Measurements from ENCODE around the gene SERPINB3. TPM values are rescaled to one million over a fixed set of nuclear protein-coding genes. Genes with fewer than 3 reads are reported as not detected.
A peak's percentile ranks its signal among the peaks of the same experiment; 100 is the strongest.
"Not testable (repeated sequence)": the region's sequence is repeated elsewhere in the genome, so short reads cannot be mapped to it uniquely, and the experiment has no call there.

Gene SERPINB3
- polyA plus RNA-seq, 1 donor (not counting 4 experiments of a cell fraction or from before 2014, with no cell fraction given) = 12.7 TPM

- H3K36me3 ChIP-seq (ENCODE audit: control insufficient read depth in 2 of 2, extremely low read depth in 1 of 2, insufficient read depth in 2 of 2, low read length in 2 of 2); H3K4me1 ChIP-seq (ENCODE audit: control insufficient read depth, extremely low read depth, insufficient read depth, low read length); H3K9me1 ChIP-seq (ENCODE audit: control insufficient read depth, extremely low read depth, insufficient read depth, low read length); H4K20me1 ChIP-seq (ENCODE audit: control insufficient read depth, extremely low read depth, insufficient read depth, low read length); DNase-seq (ENCODE audit: low read depth, low spot score); H2AFZ ChIP-seq (ENCODE audit: control insufficient read depth, low read length); H3K27ac ChIP-seq (ENCODE audit: control insufficient read depth, insufficient read depth, low read length); H3K4me2 ChIP-seq (ENCODE audit: control insufficient read depth, extremely low read depth, insufficient read depth, low read depth, low read length); H3K79me2 ChIP-seq (ENCODE audit: control insufficient read depth, insufficient read depth, low read length); H3K9ac ChIP-seq (ENCODE audit: control insufficient read depth, extremely low read depth, insufficient read depth, low read length); FAIRE-seq; H3K27me3 ChIP-seq (ENCODE audit: control insufficient read depth, extremely low read depth, insufficient read depth, low read length); dilution Hi-C loops (cut with MboI; ENCODE audit: extremely low pct_ligation_motif_present, low sequenced_read_pairs); H3K4me3 ChIP-seq (ENCODE audit: control insufficient read depth in 2 of 3, extremely low read depth in 1 of 3, insufficient read depth in 2 of 3, low read depth in 1 of 3, low read length in 3 of 3); H3K9me3 ChIP-seq (ENCODE audit: control insufficient read depth, low read depth, low read length): not testable (repeated sequence)
Observed at GRCh38 chr18:63642668-63643356, 18.9 kb downstream of the SERPINB3 start.

- H4K20me1 ChIP-seq (ENCODE audit: control insufficient read depth, extremely low read depth, insufficient read depth, low read length); dilution Hi-C loops (cut with MboI; ENCODE audit: extremely low pct_ligation_motif_present, low sequenced_read_pairs); H3K36me3 ChIP-seq (ENCODE audit: control insufficient read depth in 2 of 2, extremely low read depth in 1 of 2, insufficient read depth in 2 of 2, low read length in 2 of 2); H3K9me3 ChIP-seq (ENCODE audit: control insufficient read depth, low read depth, low read length); H3K27me3 ChIP-seq (ENCODE audit: control insufficient read depth, extremely low read depth, insufficient read depth, low read length); H3K9me1 ChIP-seq (ENCODE audit: control insufficient read depth, extremely low read depth, insufficient read depth, low read length); H3K9ac ChIP-seq (ENCODE audit: control insufficient read depth, extremely low read depth, insufficient read depth, low read length); H3K27ac ChIP-seq (ENCODE audit: control insufficient read depth, insufficient read depth, low read length); H3K79me2 ChIP-seq (ENCODE audit: control insufficient read depth, insufficient read depth, low read length); DNase-seq (ENCODE audit: low read depth, low spot score); H3K4me1 ChIP-seq (ENCODE audit: control insufficient read depth, extremely low read depth, insufficient read depth, low read length); H2AFZ ChIP-seq (ENCODE audit: control insufficient read depth, low read length); H3K4me3 ChIP-seq (ENCODE audit: control insufficient read depth in 2 of 3, extremely low read depth in 1 of 3, insufficient read depth in 2 of 3, low read depth in 1 of 3, low read length in 3 of 3): not testable (repeated sequence)
- FAIRE-seq = peak; percentile 91
- peak overlapping the region; percentile 32 for H3K4me2 ChIP-seq (ENCODE audit: control insufficient read depth, extremely low read depth, insufficient read depth, low read depth, low read length)
Observed at GRCh38 chr18:63641157-63641680, 20.5 kb downstream of the SERPINB3 start.

- Histone ChIP-seq H4K20me1 (ENCODE audit: control insufficient read depth, extremely low read depth, insufficient read depth, low read length) (no peaks in the 10 kb centered on the region), H3K36me3 (ENCODE audit: control insufficient read depth in 2 of 2, extremely low read depth in 1 of 2, insufficient read depth in 2 of 2, low read length in 2 of 2) (no peaks in the 10 kb centered on the region), H3K9me3 (ENCODE audit: control insufficient read depth, low read depth, low read length) (no peaks in the 10 kb centered on the region), H3K27me3 (ENCODE audit: control insufficient read depth, extremely low read depth, insufficient read depth, low read length) (no peaks in the 10 kb centered on the region), H3K9me1 (ENCODE audit: control insufficient read depth, extremely low read depth, insufficient read depth, low read length) (no peaks in the 10 kb centered on the region), H3K4me1 (ENCODE audit: control insufficient read depth, extremely low read depth, insufficient read depth, low read length) (peaks cover 7% of the 10 kb centered on the region), H3K4me3 (ENCODE audit: control insufficient read depth in 2 of 3, extremely low read depth in 1 of 3, insufficient read depth in 2 of 3, low read depth in 1 of 3, low read length in 3 of 3) (no peak overlapping the region), H2AFZ (ENCODE audit: control insufficient read depth, low read length) (no peak overlapping the region), H3K79me2 (ENCODE audit: control insufficient read depth, insufficient read depth, low read length) (no peaks in the 10 kb centered on the region), H3K4me2 (ENCODE audit: control insufficient read depth, extremely low read depth, insufficient read depth, low read depth, low read length) (no peak overlapping the region), H3K27ac (ENCODE audit: control insufficient read depth, insufficient read depth, low read length) (no peak overlapping the region), H3K9ac (ENCODE audit: control insufficient read depth, extremely low read depth, insufficient read depth, low read length) (no peak overlapping the region)
- FAIRE-seq = peak; percentile 74
- TF ChIP-seq EZH2 (IDR thresholded peaks at IDR 0.05; ENCODE audit: low read length) (no peak), CTCF (optimal IDR thresholded peaks at IDR 0.05 in 1 of 3, IDR thresholded peaks at IDR 0.05 in 1 of 3, conservative IDR thresholded peaks at IDR 0.05 in 1 of 3; ENCODE audit: extremely low read depth in 1 of 3, insufficient read depth in 2 of 3, low read length in 3 of 3) (no peak)
- dilution Hi-C loops (cut with MboI; ENCODE audit: extremely low pct_ligation_motif_present, low sequenced_read_pairs) = no loop called here
- DNase-seq (ENCODE audit: low read depth, low spot score) = no peak
Observed at GRCh38 chr18:63637703-63638102, 24.0 kb downstream of the SERPINB3 start.

All from keratinocyte (primary cell).